SJCRH30 (cell line): Measurements from ENCODE around the gene KIAA1217. TPM values are rescaled to one million over a fixed set of nuclear protein-coding genes. Genes with fewer than 3 reads are reported as not detected.

ENCODE experiments used
- DNase-seq, 2 experiments: peaks; one replicate each; pipeline ENCODE4 v3.0.0-alpha.2; 2015 to 2020
- H3K27ac ChIP-seq: fragments of 250-450 bp; sonication (Bioruptor Pico); 2 replicates; pipeline ENCODE4 v1.5.1; 2020; ENCODE audit warnings: mild to moderate bottlenecking, moderate library complexity
- H3K27me3 ChIP-seq: fragments of 250-450 bp; sonication (Bioruptor Pico); 2 replicates; pipeline ENCODE4 v1.5.1; 2020; ENCODE audit warnings: mild to moderate bottlenecking, moderate library complexity
- H3K36me3 ChIP-seq: fragments of 250-450 bp; sonication (Bioruptor Pico); 2 replicates; pipeline ENCODE4 v1.5.1; 2020; ENCODE audit warnings: mild to moderate bottlenecking, moderate library complexity
- H3K4me1 ChIP-seq: fragments of 250-450 bp; sonication (Bioruptor Pico); 2 replicates; pipeline ENCODE4 v1.5.1; 2020; ENCODE audit warnings: mild to moderate bottlenecking, moderate library complexity
- H3K4me3 ChIP-seq: fragments of 250-450 bp; sonication (Bioruptor Pico); 2 replicates; pipeline ENCODE4 v1.5.1; 2020; ENCODE audit warnings: mild to moderate bottlenecking, moderate library complexity
- H3K9me3 ChIP-seq: fragments of 250-450 bp; sonication (Bioruptor Pico); replicated peaks from 2 replicates; pipeline ENCODE4 v1.5.1; 2020; ENCODE audit warnings: mild to moderate bottlenecking, moderate library complexity
- total RNA-seq: library from RNA; depleted of rRNA; stranded (reverse); fragments of >200 nt; shearing (Covaris generic); gene quantifications from 2 replicates; pipeline ENCODE4 v1.2.3, GENCODE V29; 2014

KIAA1217 gene
- total RNA-seq, 1 experiment from 2014 or later: 29.7 TPM

DNA sequence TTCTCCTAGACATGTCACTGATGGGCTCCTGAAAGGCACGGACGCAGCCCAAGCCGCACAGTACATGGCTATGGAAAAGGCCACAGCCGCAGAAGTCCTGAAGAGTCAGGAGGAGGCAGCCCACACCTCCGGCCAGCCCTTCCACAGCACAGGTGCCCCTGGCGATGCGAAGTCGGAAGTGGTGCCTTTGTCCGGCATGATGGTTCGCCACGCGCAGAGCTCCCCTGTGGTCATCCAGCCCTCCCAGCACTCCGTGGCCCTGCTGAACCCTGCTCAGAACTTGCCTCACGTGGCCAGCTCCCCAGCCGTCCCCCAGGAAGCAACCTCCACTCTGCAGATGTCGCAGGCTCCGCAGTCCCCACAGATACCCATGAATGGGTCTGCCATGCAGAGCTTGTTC lies 315.4 kb downstream of the KIAA1217 start:
- no peak for DNase-seq

DNA sequence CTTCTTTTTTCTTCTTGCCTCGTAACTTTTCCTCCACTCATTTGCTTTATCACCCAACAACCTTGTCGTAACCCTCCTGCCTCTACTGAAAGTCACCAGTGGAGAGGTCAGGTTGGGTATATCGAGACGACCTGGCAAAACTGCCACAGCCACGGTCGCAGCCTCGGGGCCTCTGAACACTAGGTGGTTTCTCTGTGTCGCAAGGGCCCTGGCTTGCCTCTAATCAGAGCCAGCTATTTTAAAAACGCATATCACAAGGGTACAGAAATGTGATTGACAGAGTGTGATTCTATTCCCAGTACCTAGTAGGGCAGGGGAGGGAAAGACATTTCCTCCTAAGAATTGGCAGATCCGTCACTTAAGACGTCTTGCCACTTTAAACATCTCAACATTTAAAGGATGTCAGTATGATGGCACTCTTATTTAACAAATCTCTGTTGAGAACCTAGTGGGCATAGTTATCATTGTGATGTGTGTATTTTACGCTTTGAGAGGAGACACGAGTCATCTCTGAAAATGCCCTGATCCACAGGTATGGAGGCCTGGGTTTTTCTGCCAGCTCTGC lies 317.2 kb downstream of the KIAA1217 start:
- Histone ChIP-seq H3K4me3 (no peak overlapping the region), H3K36me3 (peaks cover 44% of the 10 kb centered on the region), H3K27me3 (no peaks in the 10 kb centered on the region), H3K4me1 (no peaks in the 10 kb centered on the region), H3K9me3 (no peaks in the 10 kb centered on the region), H3K27ac (no peak overlapping the region)
- no peak for DNase-seq

More for the DNA sequence above, 315.4 kb downstream of the KIAA1217 start:
- no peaks in the 10 kb centered on the region for H3K27me3 ChIP-seq
- H3K4me1 ChIP-seq: no peaks in the 10 kb centered on the region
- no peaks in the 10 kb centered on the region for H3K9me3 ChIP-seq
- no peak overlapping the region for H3K4me3 ChIP-seq
- peaks cover 37% of the 10 kb centered on the region for H3K36me3 ChIP-seq
- no peak overlapping the region for H3K27ac ChIP-seq

DNA sequence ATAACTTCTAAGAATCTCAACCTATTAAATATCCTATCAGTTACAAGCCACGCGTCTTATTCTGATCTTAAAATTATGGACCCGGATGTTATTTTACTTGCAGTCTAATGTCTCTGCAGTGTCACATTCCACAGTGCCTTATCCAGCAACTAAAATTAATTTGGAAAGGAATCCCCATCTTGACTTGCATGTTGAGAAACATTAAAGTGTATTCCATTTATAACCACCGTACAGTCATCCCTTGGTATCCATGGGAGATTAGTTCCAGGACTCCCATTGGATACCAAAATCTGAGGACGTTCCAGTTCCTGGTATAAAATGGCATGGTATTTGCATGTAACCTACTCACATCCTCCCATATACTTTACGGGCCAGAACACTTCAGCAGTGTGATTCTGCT lies 320.0 kb downstream of the KIAA1217 start:
- Histone ChIP-seq H3K27me3 (no peaks in the 10 kb centered on the region), H3K4me3 (no peak overlapping the region), H3K36me3 (peaks cover 57% of the 10 kb centered on the region), H3K9me3 (no peaks in the 10 kb centered on the region), H3K27ac (no peak overlapping the region), H3K4me1 (no peaks in the 10 kb centered on the region)
- no peak for DNase-seq

DNA sequence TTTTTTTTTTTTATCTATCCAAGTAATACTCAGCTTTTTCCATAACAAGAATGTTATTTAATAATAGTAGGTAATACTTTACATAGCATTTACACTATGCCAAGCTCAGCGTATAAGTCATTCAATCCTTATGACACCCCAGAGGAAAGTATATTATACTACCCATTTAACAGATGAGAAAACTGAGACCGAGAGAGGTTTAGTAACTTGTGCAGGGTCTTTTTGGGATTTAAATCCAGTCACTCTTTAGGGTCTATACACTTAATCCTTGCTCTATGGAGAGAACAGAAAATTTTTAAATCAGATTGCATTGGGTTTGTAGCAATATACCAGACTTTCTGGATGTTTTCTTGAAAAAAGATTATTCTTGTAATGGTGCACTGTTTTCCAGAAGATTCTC lies 322.5 kb downstream of the KIAA1217 start:
- no peaks in the 10 kb centered on the region for H3K9me3 ChIP-seq
- H3K4me3 ChIP-seq: no peak overlapping the region
- H3K4me1 ChIP-seq: no peaks in the 10 kb centered on the region
- no peaks in the 10 kb centered on the region for H3K27me3 ChIP-seq
- no peak for DNase-seq
- H3K36me3 ChIP-seq: peaks cover 63% of the 10 kb centered on the region
- H3K27ac ChIP-seq: no peak overlapping the region

DNA sequence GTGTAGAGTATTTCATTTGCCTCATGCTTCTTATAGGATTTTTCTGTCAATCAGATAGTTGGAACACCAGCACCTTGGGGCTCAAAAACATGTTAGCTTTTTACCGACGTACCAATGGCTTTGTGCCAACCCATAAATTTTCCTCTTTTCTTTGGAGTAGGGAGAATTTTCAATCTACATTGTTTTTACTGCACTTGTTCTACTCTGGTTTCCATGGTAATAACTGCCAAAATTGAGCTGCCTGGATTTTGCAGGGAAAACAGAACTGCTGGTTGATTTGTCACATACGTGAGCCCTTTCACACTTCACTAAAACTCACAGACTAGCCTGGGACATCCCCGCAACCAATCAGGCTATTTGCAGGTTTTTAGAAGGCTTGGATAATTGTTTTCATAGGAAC lies 325.0 kb downstream of the KIAA1217 start:
- Histone ChIP-seq H3K4me1 (no peaks in the 10 kb centered on the region), H3K27ac (no peak overlapping the region), H3K36me3 (peaks cover 74% of the 10 kb centered on the region), H3K27me3 (no peaks in the 10 kb centered on the region), H3K4me3 (no peak overlapping the region), H3K9me3 (no peaks in the 10 kb centered on the region)
- no peak for DNase-seq

DNA sequence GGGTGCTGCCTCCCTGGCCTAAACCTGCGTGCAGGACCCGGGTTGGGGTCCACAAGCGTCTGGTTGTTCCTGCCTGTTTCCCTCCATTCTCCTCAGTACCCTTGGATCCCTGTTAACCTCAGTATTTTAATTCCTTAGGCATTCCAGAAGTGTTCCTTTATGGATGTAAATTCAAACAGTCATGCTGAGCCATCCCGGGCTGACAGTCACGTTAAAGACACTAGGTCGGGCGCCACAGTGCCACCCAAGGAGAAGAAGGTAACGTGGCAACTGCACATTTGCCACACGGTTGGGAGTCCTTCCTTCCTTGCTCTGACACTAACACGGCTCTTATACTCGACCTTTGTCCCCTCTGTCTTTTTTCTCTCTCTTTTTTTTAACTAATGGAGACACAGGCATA lies 327.7 kb downstream of the KIAA1217 start:
- Histone ChIP-seq H3K9me3 (no peaks in the 10 kb centered on the region), H3K27me3 (no peaks in the 10 kb centered on the region), H3K36me3 (peaks cover 78% of the 10 kb centered on the region), H3K27ac (no peak overlapping the region), H3K4me1 (no peaks in the 10 kb centered on the region), H3K4me3 (no peak overlapping the region)
- no peak for DNase-seq

DNA sequence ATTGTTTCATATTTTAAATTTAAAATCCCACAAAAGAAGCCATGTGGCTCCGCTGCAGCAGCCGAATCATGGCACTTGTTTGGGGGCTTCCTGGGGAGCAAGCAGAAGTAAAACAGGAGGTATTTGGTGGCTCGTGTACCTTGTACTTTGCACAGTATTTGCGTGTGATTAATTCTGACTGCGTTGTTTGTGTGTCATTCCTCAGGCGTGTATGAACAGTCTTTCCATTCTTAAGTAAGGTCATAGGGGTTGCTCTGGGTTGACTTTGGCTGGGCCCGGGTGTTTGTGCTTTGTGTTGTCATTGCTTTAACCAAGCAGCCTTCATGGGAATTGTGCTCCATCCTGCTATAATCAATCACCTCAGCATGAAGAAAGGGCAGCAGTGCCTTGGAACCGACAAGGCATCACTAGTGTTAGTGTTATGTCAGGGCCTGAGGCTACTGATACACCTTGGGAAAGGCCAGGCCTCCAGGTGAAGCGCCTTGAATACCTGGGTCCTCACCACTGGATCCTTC lies 332.4 kb downstream of the KIAA1217 start:
- Histone ChIP-seq H3K27me3 (no peaks in the 10 kb centered on the region), H3K4me3 (no peak overlapping the region), H3K27ac (no peak overlapping the region), H3K36me3 (peaks cover 70% of the 10 kb centered on the region), H3K4me1 (no peaks in the 10 kb centered on the region), H3K9me3 (no peaks in the 10 kb centered on the region)
- DNase-seq: no peak

DNA sequence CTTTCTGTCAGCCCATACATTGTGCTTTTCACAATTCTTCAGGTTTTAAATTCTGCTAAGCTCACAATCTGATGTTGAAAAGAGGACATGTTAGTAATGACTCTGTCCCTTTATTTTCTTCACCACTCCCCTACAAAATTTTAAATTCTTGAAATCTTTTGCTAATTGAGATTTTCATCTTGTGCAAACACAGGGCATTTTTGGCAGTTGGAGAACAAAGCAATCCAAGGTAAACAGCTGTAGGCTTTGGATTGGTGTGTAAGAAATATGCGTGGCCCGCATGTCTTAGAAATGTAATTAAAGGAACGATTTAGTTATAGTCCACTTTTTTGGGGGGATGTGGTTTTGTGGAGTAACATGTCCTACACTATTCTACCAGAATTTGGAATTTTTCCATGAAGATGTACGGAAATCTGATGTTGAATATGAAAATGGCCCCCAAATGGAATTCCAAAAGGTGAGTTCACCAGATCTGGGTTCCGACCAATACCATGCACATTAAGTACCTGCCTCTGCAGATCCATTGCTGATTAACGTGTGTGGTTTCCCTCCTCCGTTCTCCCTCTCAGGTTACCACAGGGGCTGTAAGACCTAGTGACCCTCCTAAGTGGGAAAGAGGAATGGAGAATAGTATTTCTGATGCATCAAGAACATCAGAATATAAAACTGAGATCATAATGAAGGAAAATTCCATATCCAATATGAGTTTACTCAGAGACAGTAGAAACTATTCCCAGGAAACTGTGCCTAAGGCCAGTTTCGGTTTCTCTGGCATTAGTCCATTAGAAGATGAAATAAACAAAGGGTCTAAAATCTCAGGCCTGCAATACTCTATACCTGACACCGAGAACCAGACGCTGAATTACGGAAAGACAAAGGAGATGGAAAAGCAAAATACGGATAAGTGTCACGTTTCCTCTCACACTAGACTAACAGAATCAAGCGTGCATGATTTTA lies 333.7 kb downstream of the KIAA1217 start:
- Histone ChIP-seq H3K9me3 (no peaks in the 10 kb centered on the region), H3K36me3 (peaks cover 67% of the 10 kb centered on the region), H3K4me1 (no peaks in the 10 kb centered on the region), H3K27me3 (no peaks in the 10 kb centered on the region), H3K4me3 (no peak overlapping the region), H3K27ac (no peak overlapping the region)
- DNase-seq: no peak

DNA sequence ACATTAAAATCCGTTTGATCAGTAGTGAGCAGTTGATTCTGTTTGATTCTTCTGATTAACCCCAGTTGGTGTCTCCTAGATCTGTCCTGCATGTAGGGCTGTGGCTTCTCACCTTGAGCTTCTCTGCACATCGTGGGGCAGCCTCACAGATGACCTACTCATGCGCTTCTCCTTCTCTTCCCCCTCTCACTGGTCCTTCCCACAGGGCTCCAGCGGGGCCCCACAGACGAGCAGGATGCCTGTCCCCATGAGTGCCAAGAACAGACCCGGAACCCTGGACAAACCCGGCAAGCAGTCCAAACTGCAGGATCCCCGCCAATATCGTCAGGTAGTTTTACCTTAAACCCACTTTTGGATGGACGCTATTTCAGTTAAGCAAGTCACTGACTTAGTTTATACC lies 335.8 kb downstream of the KIAA1217 start:
- Histone ChIP-seq H3K36me3 (peaks cover 52% of the 10 kb centered on the region), H3K4me1 (no peaks in the 10 kb centered on the region)

DNA sequence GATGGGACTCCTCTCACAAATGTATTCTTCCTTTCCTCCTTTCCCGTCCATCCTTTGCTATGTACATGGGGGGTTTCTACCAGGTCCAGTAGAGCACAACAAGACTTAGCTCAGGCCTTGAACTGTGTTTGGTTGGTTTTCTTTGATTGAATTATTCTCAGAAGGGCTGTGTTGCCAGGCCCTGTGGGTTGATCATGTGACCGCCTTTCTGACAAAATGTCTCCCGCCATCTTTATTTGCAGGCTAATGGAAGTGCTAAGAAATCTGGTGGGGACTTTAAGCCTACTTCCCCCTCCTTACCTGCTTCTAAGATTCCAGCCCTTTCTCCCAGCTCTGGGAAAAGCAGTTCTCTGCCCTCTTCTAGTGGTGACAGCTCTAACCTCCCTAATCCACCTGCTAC lies 336.6 kb downstream of the KIAA1217 start:
- Histone ChIP-seq H3K9me3 (no peaks in the 10 kb centered on the region), H3K4me3 (no peak overlapping the region), H3K27ac (no peak overlapping the region), H3K36me3 (peaks cover 45% of the 10 kb centered on the region), H3K4me1 (no peaks in the 10 kb centered on the region), H3K27me3 (no peaks in the 10 kb centered on the region)
- no peak for DNase-seq

More for the DNA sequence above, 335.8 kb downstream of the KIAA1217 start:
- Histone ChIP-seq H3K9me3 (no peaks in the 10 kb centered on the region), H3K27ac (no peak overlapping the region), H3K4me3 (no peak overlapping the region), H3K27me3 (no peaks in the 10 kb centered on the region)
- no peak for DNase-seq

DNA sequence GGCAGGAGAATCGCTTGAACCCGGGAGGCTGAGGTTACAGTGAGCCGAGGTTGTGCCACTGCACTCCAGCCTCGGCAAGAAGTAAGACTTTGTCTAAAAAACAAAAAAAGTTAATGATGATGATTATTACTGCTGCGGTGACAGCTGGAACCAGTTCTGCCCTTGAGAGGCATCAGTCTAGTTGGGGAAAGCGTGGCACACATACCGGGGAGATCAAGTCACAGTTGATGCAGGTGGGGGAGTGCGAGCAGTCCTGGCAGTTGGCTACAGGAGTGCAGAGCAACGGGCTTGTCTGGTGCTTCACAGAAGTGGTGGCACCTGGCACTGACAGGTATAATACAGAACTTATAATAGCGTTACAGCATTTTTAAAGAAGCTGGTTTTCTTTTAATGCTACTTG lies 341.7 kb downstream of the KIAA1217 start:
- H3K9me3 ChIP-seq: no peaks in the 10 kb centered on the region
- no peaks in the 10 kb centered on the region; the same call in 1 of the 2 replicates for H3K4me1 ChIP-seq
- no peak for DNase-seq
- H3K4me3 ChIP-seq: no peak overlapping the region
- H3K36me3 ChIP-seq: peaks cover 13% of the 10 kb centered on the region
- H3K27me3 ChIP-seq: no peaks in the 10 kb centered on the region
- H3K27ac ChIP-seq: no peak overlapping the region

DNA sequence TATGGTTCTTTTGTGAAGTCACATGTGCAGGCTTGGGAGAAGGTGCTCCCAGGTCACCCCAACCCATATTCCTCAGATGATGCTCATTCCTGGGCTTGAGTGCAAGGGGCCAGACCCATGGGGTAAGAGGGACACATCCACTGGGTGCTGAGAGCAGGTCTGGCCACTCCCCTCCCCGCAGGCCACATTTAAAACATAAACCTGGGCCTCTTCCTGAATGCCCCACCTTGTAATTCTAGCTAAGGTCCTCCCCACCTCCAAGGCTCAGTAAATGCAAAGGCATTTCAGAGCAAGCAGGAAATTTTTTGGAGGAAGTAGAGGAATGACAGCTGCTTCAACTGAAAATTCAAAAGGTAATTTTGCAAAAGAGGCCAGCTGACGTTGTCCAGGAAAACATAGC lies 342.2 kb downstream of the KIAA1217 start:
- H3K27ac ChIP-seq: no peak overlapping the region
- H3K27me3 ChIP-seq: no peaks in the 10 kb centered on the region
- peaks cover 10% of the 10 kb centered on the region for H3K36me3 ChIP-seq
- no peaks in the 10 kb centered on the region; the same call in 1 of the 2 replicates for H3K4me1 ChIP-seq
- DNase-seq: no peak
- no peaks in the 10 kb centered on the region for H3K9me3 ChIP-seq
- no peak overlapping the region for H3K4me3 ChIP-seq

DNA sequence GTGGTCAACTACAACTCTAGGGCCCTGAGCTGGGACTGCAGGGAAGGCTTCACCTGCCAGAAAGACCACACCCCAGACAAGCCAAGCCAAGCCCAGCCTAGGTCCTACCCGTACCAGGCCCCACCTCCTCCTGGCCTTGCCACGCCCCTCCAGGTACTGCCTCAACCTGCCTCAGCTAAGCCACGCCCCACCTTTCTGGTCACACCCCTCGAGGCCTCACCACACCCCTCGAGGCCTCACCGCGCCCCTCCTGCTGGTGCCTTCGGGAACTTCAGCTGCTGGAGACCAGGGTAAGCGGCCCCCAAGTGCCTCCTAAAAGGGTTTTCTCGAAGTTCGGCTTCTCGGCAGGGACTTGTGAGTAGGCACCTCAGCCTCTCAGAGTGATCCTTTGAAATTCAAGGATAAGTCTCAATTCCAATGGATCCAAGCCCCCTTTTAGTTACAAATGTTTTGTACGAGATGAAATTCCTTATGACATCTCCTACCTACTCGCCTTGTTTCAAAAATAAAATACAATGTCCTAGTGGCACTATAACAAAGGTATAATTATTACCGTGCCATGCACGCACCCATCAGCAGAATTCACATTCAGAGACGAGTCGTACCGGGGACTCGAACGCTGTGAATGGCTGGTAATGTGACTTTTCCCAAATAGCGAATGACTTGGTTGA lies 343.5 kb downstream of the KIAA1217 start:
- no peaks in the 10 kb centered on the region for H3K27me3 ChIP-seq

DNA sequence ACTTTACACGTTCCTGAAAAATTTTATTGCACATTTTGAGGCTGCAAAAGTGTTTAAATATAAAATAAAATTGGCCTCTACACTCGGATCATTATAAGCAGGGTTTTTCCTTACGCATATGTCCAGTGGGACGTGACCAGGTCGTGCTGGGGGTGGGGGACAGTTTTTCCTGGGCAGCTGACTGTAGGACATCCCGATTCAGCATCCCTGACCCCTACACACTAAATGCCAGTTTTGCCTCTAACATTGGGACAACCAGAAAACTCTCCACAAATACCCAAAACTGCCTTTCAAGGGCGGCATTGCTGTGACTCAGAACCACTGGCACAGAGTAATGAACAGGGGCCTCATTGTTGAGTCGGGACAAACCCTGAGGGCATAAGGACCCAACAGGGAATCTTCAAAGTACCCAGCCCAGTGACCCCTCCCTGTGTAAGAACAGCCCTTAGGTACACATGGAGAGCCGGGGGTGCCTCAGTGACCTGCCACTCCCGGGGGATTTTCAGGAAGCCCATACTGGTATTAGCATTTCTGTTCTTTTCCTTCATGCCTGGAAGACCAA lies 344.2 kb downstream of the KIAA1217 start:
- H3K27me3 ChIP-seq: no peaks in the 10 kb centered on the region
- no peak overlapping the region for H3K4me3 ChIP-seq
- no peaks in the 10 kb centered on the region for H3K36me3 ChIP-seq
- DNase-seq: peak in 1 of 2 experiments; percentile 23
- H3K9me3 ChIP-seq: no peaks in the 10 kb centered on the region
- no peak overlapping the region for H3K27ac ChIP-seq
- no peaks in the 10 kb centered on the region; the same call in 1 of the 2 replicates for H3K4me1 ChIP-seq

More for the DNA sequence above, 343.5 kb downstream of the KIAA1217 start:
- DNase-seq: peak; percentile 36 to 39
- Histone ChIP-seq H3K36me3 (peaks cover 2% of the 10 kb centered on the region; the same call in 1 of the 2 replicates), H3K9me3 (no peaks in the 10 kb centered on the region), H3K27ac (no peak overlapping the region), H3K4me3 (no peak overlapping the region), H3K4me1 (no peaks in the 10 kb centered on the region; the same call in 1 of the 2 replicates)
